NT2/D1 (cell line): Measurements from ENCODE around the gene SOCS4.

ENCODE experiments used
- DNase-seq: peaks from one replicate; pipeline ENCODE4 v3.0.0-alpha.2; 2011; ENCODE audit warnings: low read depth, low spot score
- H3K27me3 ChIP-seq: 2 replicates; pipeline ENCODE4 v1.6.0; 2011; ENCODE audit warnings: mild to moderate bottlenecking; ENCODE audit not compliant: insufficient read length, insufficient read depth
- H3K36me3 ChIP-seq: 2 replicates; pipeline ENCODE4 v1.6.1; 2011; ENCODE audit warnings: mild to moderate bottlenecking, low read length, mixed read lengths; ENCODE audit not compliant: insufficient read depth, insufficient read length
- H3K4me1 ChIP-seq: 2 replicates; pipeline ENCODE4 v1.5.1; 2011; ENCODE audit not compliant: insufficient read depth, insufficient read length
- H3K4me3 ChIP-seq: 2 replicates; pipeline ENCODE4 v1.5.1; 2011; ENCODE audit warnings: low read depth; ENCODE audit not compliant: insufficient read length
- H3K9ac ChIP-seq: 2 replicates; pipeline ENCODE4 v1.6.0; 2011; ENCODE audit warnings: low read depth; ENCODE audit not compliant: insufficient read length
- H3K9me3 ChIP-seq: 2 replicates; pipeline ENCODE4 v1.5.1; 2011; ENCODE audit warnings: mild to moderate bottlenecking, low read length; ENCODE audit not compliant: insufficient read depth
- SUZ12 ChIP-seq: IDR thresholded peaks from 2 replicates; pipeline ENCODE4 v1.6.1; 2011; ENCODE audit not compliant: insufficient read length, insufficient read depth; ENCODE audit errors: extremely low read depth
- YY1 ChIP-seq: IDR thresholded peaks from 2 replicates; pipeline ENCODE4 v1.6.1; 2011; ENCODE audit not compliant: insufficient read length, insufficient read depth
- ZNF274 ChIP-seq: IDR thresholded peaks from 2 replicates; pipeline ENCODE4 v1.6.1; 2011; ENCODE audit warnings: mild to moderate bottlenecking, low read depth, low read length

SOCS4 gene

DNA sequence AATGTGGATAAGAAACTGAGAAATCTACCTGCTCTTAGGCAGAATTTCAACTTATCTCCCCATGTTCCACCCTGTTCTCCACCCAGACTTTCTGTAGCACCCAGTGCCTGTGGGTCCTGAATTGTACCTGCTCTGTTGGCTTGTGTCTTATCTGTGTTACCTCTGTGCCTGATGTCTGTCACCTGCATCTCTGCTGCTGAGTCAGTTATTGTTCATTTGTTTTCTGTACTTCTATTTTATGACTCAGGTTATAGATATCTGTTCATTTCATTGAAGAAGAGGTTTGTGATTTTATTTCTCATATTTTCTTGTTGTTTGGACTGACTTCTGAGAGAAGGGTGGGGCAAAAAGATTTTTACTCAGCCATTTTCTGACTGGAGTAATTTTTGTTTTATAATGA, 11.7 kb downstream of the SOCS4 start:
- Histone ChIP-seq H3K9ac (no peak overlapping the region), H3K36me3 (peaks cover 45% of the 10 kb centered on the region), H3K4me1 (no peaks in the 10 kb centered on the region), H3K9me3 (no peaks in the 10 kb centered on the region), H3K4me3 (no peak overlapping the region), H3K27me3 (no peaks in the 10 kb centered on the region)
- no peak for DNase-seq
- no peak for TF ChIP-seq ZNF274
- TF ChIP-seq YY1 = no peak
- no peak for TF ChIP-seq SUZ12

DNA sequence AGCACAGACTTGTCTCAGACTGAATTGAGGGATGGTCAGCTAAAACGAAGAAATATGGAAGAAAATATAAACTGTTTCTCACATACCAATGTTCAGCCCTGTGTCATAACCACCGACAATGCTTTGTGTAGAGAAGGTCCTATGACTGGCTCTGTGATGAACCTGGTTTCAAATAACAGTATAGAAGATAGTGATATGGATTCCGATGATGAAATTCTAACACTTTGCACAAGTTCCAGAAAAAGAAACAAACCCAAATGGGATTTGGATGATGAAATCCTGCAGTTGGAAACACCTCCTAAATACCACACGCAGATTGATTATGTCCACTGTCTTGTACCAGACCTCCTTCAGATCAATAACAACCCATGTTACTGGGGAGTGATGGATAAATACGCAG, 16.5 kb downstream of the SOCS4 start:
- no peak overlapping the region for H3K4me3 ChIP-seq
- no peak for DNase-seq
- H3K4me1 ChIP-seq = no peaks in the 10 kb centered on the region
- H3K9ac ChIP-seq = no peak overlapping the region
- H3K9me3 ChIP-seq = no peaks in the 10 kb centered on the region
- H3K36me3 ChIP-seq = peaks cover 21% of the 10 kb centered on the region
- H3K27me3 ChIP-seq = no peaks in the 10 kb centered on the region
- TF ChIP-seq SUZ12 (no peak), ZNF274 (no peak), YY1 (no peak)

DNA sequence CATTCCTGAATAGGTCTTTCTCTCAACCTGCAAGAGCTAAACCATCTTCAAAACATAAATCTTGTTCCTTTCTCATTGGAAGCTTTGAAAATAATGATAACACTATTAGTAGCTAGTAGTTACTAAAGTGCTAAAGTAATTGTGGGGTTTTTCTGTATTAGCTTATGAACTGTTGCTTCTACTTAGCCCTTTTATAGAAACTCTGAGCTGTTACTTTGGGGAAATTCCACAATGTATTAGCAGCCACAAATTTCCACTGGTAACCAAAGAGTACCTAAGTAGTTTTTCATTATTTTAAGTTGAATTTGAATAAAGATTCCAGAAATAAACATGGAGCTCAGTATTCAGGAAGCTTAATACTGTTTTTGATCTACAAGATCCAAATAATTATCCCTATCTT, 18.1 kb downstream of the SOCS4 start:
- Histone ChIP-seq H3K27me3 (no peaks in the 10 kb centered on the region), H3K4me1 (no peaks in the 10 kb centered on the region), H3K36me3 (peaks cover 21% of the 10 kb centered on the region), H3K9me3 (no peaks in the 10 kb centered on the region), H3K4me3 (no peak overlapping the region), H3K9ac (no peak overlapping the region)
- no peak for DNase-seq
- TF ChIP-seq SUZ12 = no peak
- no peak for TF ChIP-seq ZNF274
- no peak for TF ChIP-seq YY1

DNA sequence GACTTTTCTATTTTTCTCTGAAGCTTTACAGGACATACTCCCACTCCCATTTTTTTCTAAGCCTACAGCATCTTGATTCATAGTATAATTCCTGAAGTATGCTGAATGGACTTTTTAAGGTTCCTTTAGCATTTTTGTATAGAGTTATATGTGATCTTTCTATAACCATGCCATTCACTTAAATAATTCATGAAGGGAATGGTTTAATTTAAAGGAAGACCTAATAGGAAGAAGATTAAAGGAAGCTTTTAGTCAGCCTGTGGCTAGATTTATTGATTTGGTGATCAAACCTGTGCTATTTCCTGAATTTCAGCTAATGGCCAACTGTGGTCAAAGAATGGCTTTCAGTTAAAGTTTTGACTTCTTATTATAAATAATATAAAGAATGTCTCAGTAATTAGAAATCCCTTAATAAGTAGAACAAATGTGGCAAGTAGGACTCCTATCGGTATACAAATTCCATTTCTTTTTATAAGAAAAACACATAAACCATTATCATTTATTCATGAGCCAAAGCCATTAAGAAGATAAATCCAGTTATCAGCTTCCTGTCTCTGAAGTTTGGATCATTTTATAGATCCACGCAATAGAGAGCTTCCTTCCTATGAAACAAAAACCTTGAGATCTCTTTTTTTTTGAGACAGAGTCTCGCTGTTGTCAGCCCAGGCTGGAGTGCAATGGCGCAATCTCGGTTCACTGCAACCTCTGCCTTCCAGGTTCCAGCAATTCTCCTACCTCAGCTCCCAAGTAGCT, 20.4 kb downstream of the SOCS4 start:
- Histone ChIP-seq H3K36me3 (peaks cover 18% of the 10 kb centered on the region), H3K9me3 (no peaks in the 10 kb centered on the region), H3K27me3 (no peaks in the 10 kb centered on the region), H3K4me1 (no peaks in the 10 kb centered on the region), H3K4me3 (no peak overlapping the region), H3K9ac (no peak overlapping the region)
- DNase-seq = no peak
- no peak for TF ChIP-seq YY1
- no peak for TF ChIP-seq ZNF274
- no peak for TF ChIP-seq SUZ12

DNA sequence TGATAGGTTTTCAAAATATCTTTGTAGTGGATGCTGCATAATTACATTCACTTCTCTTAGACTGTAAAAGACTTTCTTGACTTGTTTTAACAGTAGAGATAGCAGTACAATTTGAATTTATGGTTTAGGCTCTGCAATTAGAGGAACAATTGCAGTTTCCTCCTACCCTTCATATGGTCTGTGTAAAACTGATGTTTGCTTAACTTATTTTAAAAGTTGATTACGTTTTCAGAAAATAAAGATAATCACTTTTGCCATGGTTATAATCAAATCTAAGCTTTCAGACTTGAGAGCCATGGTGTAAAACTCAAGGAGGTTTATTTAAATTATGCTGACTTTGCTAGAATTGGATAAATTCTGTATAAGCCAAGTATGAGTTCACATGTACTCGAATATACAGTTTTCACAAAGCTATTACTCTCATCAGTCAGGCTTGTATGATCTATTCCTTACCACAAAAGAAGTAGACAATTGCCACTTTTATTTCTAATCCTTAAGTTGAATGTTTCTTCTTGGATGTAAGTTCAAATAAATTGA, 21.9 kb downstream of the SOCS4 start:
- H3K4me1 ChIP-seq = no peaks in the 10 kb centered on the region
- H3K4me3 ChIP-seq = no peak overlapping the region
- peaks cover 15% of the 10 kb centered on the region for H3K36me3 ChIP-seq
- no peak overlapping the region for H3K9ac ChIP-seq
- TF ChIP-seq ZNF274 (no peak), SUZ12 (no peak), YY1 (no peak)
- no peak for DNase-seq
- no peaks in the 10 kb centered on the region for H3K27me3 ChIP-seq
- no peaks in the 10 kb centered on the region for H3K9me3 ChIP-seq

DNA sequence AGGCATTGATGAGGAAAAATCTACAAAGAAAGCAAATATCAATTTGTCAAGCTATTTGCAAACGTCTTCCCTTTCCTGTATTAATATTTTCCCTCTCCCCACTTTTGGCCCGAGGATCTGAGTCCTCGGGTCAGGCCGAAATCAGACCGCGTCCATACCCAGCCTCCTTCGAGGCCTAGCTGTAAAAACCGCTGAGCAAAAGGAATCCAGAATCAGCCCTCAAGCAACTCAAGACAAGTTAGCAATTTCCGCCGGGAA, 24.1 kb downstream of the SOCS4 start:
- TF ChIP-seq SUZ12 (no peak), YY1 (no peak), ZNF274 (no peak)
- Histone ChIP-seq H3K4me3 (peak overlapping the region; percentile 99), H3K36me3 (peaks cover 28% of the 10 kb centered on the region), H3K27me3 (no peaks in the 10 kb centered on the region), H3K9me3 (no peaks in the 10 kb centered on the region), H3K4me1 (no peaks in the 10 kb centered on the region), H3K9ac (peak overlapping the region; percentile 87)
- DNase-seq = no peak

DNA sequence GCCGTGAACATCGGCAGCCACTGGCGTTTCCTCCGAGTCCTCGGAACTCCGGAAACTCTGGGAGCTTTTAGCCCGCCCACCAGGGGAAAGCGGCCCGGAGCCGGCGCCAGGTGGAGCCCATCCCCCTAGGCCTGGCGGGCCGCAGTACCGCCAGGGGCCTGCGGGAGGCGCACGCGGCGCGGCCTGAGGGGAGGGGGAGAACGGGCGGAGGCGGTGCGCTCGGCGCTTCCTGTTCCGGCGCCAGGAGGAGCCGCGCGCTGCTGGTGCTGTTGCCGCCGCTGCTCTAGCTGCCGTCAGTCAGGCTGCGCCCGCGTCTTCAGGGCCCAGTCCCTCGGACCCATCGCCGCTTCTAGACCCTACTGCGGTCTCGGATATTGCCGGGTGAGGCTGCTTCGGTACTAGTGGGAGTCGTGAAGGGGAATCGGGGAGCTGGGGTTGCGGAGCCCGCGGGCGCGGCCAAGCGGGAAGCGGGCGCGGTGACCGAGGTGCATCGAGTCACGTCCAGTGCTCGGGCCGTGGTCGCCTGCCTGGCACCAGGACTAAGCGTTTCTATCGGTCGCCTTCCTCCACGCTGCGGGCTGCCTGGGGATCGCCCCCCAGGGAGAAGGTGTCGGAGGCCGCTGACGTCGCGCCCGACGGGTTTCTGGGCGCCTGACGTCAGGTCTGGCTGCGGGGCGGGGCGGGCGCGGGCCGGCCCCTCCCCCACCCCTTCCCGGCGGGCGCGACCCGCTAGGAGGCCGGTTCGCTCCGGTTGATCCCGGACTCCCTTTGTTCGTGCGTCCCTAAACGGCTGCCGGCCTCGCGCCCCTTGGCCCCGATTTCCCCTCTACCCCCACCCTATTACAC, 24.6 kb downstream of the SOCS4 start, which contains the start of gene MAPK1IP1L:
Gene MAPK1IP1L, plus strand, starts transcription at position 225 of the 846 bp plus-strand sequence. CDS start 10,037 bp downstream, outside the sequence.
- peak within 1 kb of the TSS; percentile 99 for H3K4me3 ChIP-seq
- TF ChIP-seq ZNF274 (no peak), SUZ12 (no peak), YY1 (no peak)
- peak; percentile 75 for DNase-seq

More for the DNA sequence above, 24.6 kb downstream of the SOCS4 start, which contains the start of gene MAPK1IP1L:
- Histone ChIP-seq H3K36me3 (peaks cover 32% of the 10 kb centered on the region), H3K4me1 (no peaks in the 10 kb centered on the region), H3K27me3 (no peaks in the 10 kb centered on the region), H3K9ac (peak within 1 kb of the TSS; percentile 99), H3K9me3 (no peaks in the 10 kb centered on the region)
